ENCODE measurements around the gene MYL6. TPM values are rescaled to one million over a fixed set of nuclear protein-coding genes. Genes with fewer than 3 reads are reported as not detected.
A peak's percentile ranks its signal among the peaks of the same experiment; 100 is the strongest.
"Not testable (repeated sequence)": the region's sequence is repeated elsewhere in the genome, so short reads cannot be mapped to it uniquely, and the experiment has no call there.

The MYL6 gene
- polyA plus RNA-seq, 1 experiment, result 5,957 TPM

DNA sequence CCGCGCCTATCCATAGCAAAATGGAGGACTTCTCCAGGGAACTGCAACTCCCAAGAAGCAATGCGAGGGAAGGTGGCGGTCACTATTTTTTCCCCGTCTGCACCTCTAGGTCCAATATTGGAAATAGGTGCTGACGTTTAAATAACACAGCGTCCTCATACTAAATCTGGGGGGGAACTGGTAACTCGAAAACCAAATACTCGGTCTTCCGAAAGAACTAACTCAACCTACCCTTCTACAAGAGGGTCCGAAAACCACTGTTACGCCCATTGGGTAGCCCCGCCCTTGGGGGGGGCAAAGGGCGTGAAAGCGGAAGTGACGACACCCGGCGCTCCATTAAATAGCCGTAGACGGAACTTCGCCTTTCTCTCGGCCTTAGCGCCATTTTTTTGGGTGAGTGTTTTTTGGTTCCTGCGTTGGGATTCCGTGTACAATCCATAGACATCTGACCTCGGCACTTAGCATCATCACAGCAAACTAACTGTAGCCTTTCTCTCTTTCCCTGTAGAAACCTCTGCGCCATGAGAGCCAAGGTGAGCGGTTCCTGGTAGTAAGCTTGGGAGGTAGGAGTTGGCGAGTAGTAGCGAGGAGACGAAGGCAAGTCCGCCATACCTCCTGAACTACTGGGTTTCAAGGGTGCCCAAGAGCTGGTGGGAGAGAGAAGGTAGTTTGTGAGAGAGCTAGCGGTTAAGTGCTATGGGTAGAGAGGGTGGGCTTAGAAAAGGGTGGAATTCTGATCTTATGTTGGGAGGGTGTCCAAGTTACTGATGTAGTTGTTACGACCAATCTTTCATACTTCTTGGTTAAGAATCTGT lies 41.7 kb upstream of the MYL6 start, which contains the start of gene RPL41:
TSS of gene RPL41 (plus strand) at position 367 of the 815 bp plus-strand sequence.
- H3K4me3 ChIP-seq (ENCODE audit: low read depth, low read length), result peak within 1 kb of the TSS; percentile 93
- DNase-seq (ENCODE audit: low read depth, low spot score), result peak; percentile 78
- no peaks in the 10 kb centered on the region; the same call in 1 of the 2 replicates for H3K9me3 ChIP-seq (ENCODE audit: control insufficient read depth, insufficient read depth, low read length)
- ChIA-PET POLR2A (interaction anchor here (0.6 to 3.6 kb wide), 8 partner anchors 11 to 350 kb away, joined by 3 to 42 read pairs (median 5); partner anchors contain the start of genes ESYT1, MYL6, PA2G4 and SMARCC2), CTCF (interaction anchor here (0.8 to 5.3 kb wide), 2 partner anchors 69 to 72 kb away, joined by 3 to 96 read pairs; partner anchors contain the start of gene SMARCC2)
- H3K27me3 ChIP-seq (ENCODE audit: control insufficient read depth, insufficient read depth, low read length), result no peaks in the 10 kb centered on the region
- TF ChIP-seq, protein P1, sequence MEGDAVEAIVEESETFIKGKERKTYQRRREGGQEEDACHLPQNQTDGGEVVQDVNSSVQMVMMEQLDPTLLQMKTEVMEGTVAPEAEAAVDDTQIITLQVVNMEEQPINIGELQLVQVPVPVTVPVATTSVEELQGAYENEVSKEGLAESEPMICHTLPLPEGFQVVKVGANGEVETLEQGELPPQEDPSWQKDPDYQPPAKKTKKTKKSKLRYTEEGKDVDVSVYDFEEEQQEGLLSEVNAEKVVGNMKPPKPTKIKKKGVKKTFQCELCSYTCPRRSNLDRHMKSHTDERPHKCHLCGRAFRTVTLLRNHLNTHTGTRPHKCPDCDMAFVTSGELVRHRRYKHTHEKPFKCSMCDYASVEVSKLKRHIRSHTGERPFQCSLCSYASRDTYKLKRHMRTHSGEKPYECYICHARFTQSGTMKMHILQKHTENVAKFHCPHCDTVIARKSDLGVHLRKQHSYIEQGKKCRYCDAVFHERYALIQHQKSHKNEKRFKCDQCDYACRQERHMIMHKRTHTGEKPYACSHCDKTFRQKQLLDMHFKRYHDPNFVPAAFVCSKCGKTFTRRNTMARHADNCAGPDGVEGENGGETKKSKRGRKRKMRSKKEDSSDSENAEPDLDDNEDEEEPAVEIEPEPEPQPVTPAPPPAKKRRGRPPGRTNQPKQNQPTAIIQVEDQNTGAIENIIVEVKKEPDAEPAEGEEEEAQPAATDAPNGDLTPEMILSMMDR (IDR thresholded peaks at IDR 0.05; ENCODE audit: low read depth, low read length), result no peak
- H3K27ac ChIP-seq (ENCODE audit: low read depth, low read length), result peak within 1 kb of the TSS; percentile 90

GRCh38 chr12:56117082-56117706 lies 41.0 kb upstream of the MYL6 start:
- H3K9me3 ChIP-seq (ENCODE audit: control insufficient read depth, insufficient read depth, low read length); DNase-seq (ENCODE audit: low read depth, low spot score); H3K27me3 ChIP-seq (ENCODE audit: control insufficient read depth, insufficient read depth, low read length): not testable (repeated sequence)
- peak overlapping the region; percentile 90 for H3K27ac ChIP-seq (ENCODE audit: low read depth, low read length)
- H3K4me3 ChIP-seq (ENCODE audit: low read depth, low read length), result peak overlapping the region; percentile 93
- ChIA-PET POLR2A (interaction anchor here (0.5 to 3.6 kb wide), 11 partner anchors 10 to 350 kb away, joined by 3 to 42 read pairs (median 5); partner anchors contain the start of genes ESYT1, MYL6, PA2G4 and RAB5B), CTCF (interaction anchor here (0.8 to 5.3 kb wide), 2 partner anchors 70 to 71 kb away, joined by 3 to 96 read pairs; partner anchors contain the start of gene SMARCC2)

DNA sequence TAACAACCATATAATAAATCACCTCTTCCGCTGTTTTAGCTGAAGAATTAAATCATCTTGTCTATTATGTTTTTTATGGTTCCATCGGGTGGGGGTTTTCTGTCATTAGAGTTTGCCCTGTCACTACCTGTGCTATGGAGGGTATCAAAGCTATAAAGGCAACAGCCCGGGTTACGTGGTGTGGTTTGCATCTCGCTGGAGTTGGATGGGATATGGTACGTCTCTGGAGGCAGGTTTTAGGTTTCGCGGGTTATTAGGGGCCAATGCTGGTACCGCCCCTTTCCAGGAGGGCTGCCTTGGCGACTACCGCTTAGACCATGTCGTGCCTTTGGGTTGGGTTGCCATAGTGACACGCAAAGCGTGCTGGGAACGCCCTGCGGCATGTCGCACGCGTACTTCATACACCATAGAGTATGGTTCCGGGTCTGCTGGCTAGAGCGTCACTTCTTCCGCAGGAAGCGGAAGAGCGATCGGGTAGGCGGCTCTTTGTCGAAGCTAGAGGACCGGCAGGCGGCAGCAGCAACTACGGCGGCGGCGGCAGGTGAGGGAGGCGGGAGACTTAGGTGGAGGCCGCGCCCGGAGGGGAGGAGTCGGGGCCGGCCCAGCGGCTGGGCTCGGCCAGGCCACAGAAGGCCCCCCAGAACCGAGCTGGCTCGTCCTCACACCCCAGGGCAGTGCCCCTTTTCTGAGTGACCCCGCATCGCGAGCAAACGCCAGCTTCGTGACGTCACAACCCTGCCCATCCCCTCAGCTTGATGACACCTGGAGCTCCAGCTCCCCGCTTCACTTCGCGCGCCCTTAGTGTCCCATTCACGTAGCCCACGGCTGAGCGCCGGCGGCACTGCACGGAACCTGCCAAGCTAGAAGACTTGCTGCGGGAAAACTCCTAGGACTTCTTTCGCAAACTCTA lies 40.1 kb upstream of the MYL6 start, which contains the start of gene ZC3H10:
TSS of gene ZC3H10 (plus strand) at position 489 of the 910 bp plus-strand sequence. CDS start 2,297 bp downstream, outside the sequence.
- TF ChIP-seq, protein P1 (IDR thresholded peaks at IDR 0.05; ENCODE audit: low read depth, low read length), result peak; percentile 62
- H3K27ac ChIP-seq (ENCODE audit: low read depth, low read length), result peak within 1 kb of the TSS; percentile 90
- CTCF ChIA-PET, result interaction anchor here (0.5 to 5.3 kb wide), 18 partner anchors 10 to 1910 kb away, joined by 3 to 96 read pairs (median 4); partner anchors contain the start of genes CNPY2, ESYT1, PA2G4 and RNF41
- peak; percentile 99 for DNase-seq (ENCODE audit: low read depth, low spot score)
- H3K4me3 ChIP-seq (ENCODE audit: low read depth, low read length), result peak within 1 kb of the TSS; percentile 93
- POLR2A ChIA-PET, result interaction anchor here (0.5 to 3.6 kb wide), 14 partner anchors 9 to 149 kb away, joined by 3 to 42 read pairs (median 6); partner anchors contain the start of genes ESYT1, MYL6, PA2G4 and RAB5B
- H3K9me3 ChIP-seq (ENCODE audit: control insufficient read depth, insufficient read depth, low read length), result no peaks in the 10 kb centered on the region; the same call in 1 of the 2 replicates
- no peaks in the 10 kb centered on the region for H3K27me3 ChIP-seq (ENCODE audit: control insufficient read depth, insufficient read depth, low read length)

DNA sequence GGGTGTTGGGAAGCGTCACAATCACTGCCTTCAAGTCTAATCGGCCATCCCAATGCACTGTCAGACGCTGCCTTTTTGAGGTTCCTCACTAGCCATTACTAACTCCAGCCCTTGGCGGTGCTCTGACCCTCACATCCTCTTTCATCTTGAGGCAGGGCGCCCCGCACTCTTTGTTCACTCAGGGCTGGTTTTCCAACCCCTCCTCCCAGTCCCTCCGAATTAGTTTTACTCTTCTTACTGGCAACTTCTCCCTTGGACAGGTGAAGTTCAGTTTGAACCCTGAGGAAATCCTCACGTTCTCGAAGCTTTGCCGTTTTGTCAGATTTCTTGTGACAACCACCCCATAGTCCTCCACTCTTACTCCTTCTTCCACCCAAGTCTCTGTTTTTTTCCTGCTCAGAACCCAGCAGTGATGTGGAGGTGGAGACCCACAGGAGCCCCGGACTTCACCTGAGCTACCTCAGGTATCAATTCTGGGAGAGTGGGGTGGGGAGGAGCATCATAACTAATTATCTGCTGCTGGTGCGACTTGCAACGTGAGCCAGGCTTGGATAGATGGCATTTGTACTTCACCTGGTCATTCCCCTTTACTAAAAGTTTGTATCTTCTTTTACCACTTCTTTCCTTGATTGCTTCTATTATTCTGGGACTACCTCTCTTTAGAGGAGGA lies 39.3 kb upstream of the MYL6 start:
- H3K9me3 ChIP-seq (ENCODE audit: control insufficient read depth, insufficient read depth, low read length), result no peaks in the 10 kb centered on the region; the same call in 1 of the 2 replicates
- CTCF ChIA-PET, result interaction anchor here (0.6 to 5.3 kb wide), 17 partner anchors 9 to 380 kb away, joined by 3 to 96 read pairs (median 4); partner anchors contain the start of genes CNPY2, ESYT1, PA2G4 and RNF41
- POLR2A ChIA-PET, result interaction anchor here (0.6 to 3.6 kb wide), 17 partner anchors 9 to 150 kb away, joined by 3 to 42 read pairs (median 6); partner anchors contain the start of genes ESYT1, MYL6, PA2G4 and RAB5B
- H3K4me3 ChIP-seq (ENCODE audit: low read depth, low read length), result peak overlapping the region; percentile 92
- DNase-seq (ENCODE audit: low read depth, low spot score), result no peak
- TF ChIP-seq, protein P1 (IDR thresholded peaks at IDR 0.05; ENCODE audit: low read depth, low read length), result no peak
- H3K27me3 ChIP-seq (ENCODE audit: control insufficient read depth, insufficient read depth, low read length), result no peaks in the 10 kb centered on the region
- H3K27ac ChIP-seq (ENCODE audit: low read depth, low read length), result peak overlapping the region; percentile 84
